Cerebellar nuclear complex (tissue), 1 donor: ENCODE results near the gene MOB1A.
"Not testable (repeated sequence)": the region's sequence is repeated elsewhere in the genome, so short reads cannot be mapped to it uniquely, and the experiment has no call there.

ENCODE experiments used
- DNase-seq, 2 experiments: peaks; one replicate each; lab custom pipeline; 2025; lab: John Stamatoyannopoulos, UW

The MOB1A gene

GRCh38 chr2:74148457-74149246 lies 30.0 kb downstream of the MOB1A start:
- DNase-seq: no peak

GRCh38 chr2:74147727-74148456 lies 30.8 kb downstream of the MOB1A start, which contains the start of gene BOLA3:
Gene BOLA3, minus strand, starts transcription at chr2:74147912. Its CDS starts 38 bp downstream, at chr2:74147874.
- DNase-seq: peak; percentile 11 to 71

- DNase-seq: no peak
Observed at GRCh38 chr2:74146929-74147726, 31.6 kb downstream of the MOB1A start.

- DNase-seq: no peak
Observed at GRCh38 chr2:74142340-74142739, 36.3 kb downstream of the MOB1A start.

- DNase-seq: no peak
Observed at GRCh38 chr2:74138600-74139323, 39.9 kb downstream of the MOB1A start.

- DNase-seq: no peak
Observed at GRCh38 chr2:74137651-74138599, 40.8 kb downstream of the MOB1A start.

- DNase-seq: no peak
Observed at GRCh38 chr2:74131901-74132300, 46.8 kb downstream of the MOB1A start.

GRCh38 chr2:74130211-74130995 lies 48.3 kb downstream of the MOB1A start:
- no peak for DNase-seq

GRCh38 chr2:74128206-74128605 lies 50.5 kb downstream of the MOB1A start:
- DNase-seq: no peak

GRCh38 chr2:74123955-74124354 lies 54.7 kb downstream of the MOB1A start:
- DNase-seq: not testable (repeated sequence)

- not testable (repeated sequence) for DNase-seq
Observed at GRCh38 chr2:74121846-74122245, 56.8 kb downstream of the MOB1A start.

- peak in 1 of 2 experiments; percentile 22 for DNase-seq
Observed at GRCh38 chr2:74119912-74120825, 58.5 kb downstream of the MOB1A start.

- DNase-seq: no peak
Observed at GRCh38 chr2:74119339-74119738, 59.3 kb downstream of the MOB1A start.

GRCh38 chr2:74111380-74111779 lies 67.3 kb downstream of the MOB1A start:
- DNase-seq: no peak

- DNase-seq: no peak
Observed at GRCh38 chr2:74110537-74110936, 68.1 kb downstream of the MOB1A start.

- peak; percentile 92 for DNase-seq
Observed at GRCh38 chr2:74109551-74109950, 69.1 kb downstream of the MOB1A start.

- DNase-seq: no peak
Observed at GRCh38 chr2:74107071-74107470, 71.6 kb downstream of the MOB1A start.

GRCh38 chr2:74105413-74105812 lies 73.3 kb downstream of the MOB1A start:
- no peak for DNase-seq

GRCh38 chr2:74104839-74105238 lies 73.8 kb downstream of the MOB1A start:
- DNase-seq: no peak
